ENCODE measurements around the gene KRTAP16-1.
"Not testable (repeated sequence)": the region's sequence is repeated elsewhere in the genome, so short reads cannot be mapped to it uniquely, and the experiment has no call there.

Gene KRTAP16-1

GRCh38 chr17:41278176-41278955, 30.7 kb downstream of the KRTAP16-1 start:
- H3K4me3 ChIP-seq (ENCODE audit: low read length), result no peak overlapping the region
- no peak for DNase-seq (ENCODE audit: low read depth)
- TF ChIP-seq CTCF (conservative IDR thresholded peaks at IDR 0.05; ENCODE audit: low read depth, low read length), result no peak

- not testable (repeated sequence) for H3K4me3 ChIP-seq (ENCODE audit: low read length); DNase-seq (ENCODE audit: low read depth)
Observed at GRCh38 chr17:41275648-41276190, 33.4 kb downstream of the KRTAP16-1 start, which contains the start of gene KRTAP9-7. TSS of gene KRTAP9-7 (plus strand) at chr17:41275698. CDS start at chr17:41275698, 0 bp downstream.

GRCh38 chr17:41271858-41272257, 37.3 kb downstream of the KRTAP16-1 start:
- TF ChIP-seq CTCF (conservative IDR thresholded peaks at IDR 0.05; ENCODE audit: low read depth, low read length), result no peak
- H3K4me3 ChIP-seq (ENCODE audit: low read length), result no peak overlapping the region
- DNase-seq (ENCODE audit: low read depth), result no peak

GRCh38 chr17:41271323-41271722, 37.8 kb downstream of the KRTAP16-1 start:
- not testable (repeated sequence) for H3K4me3 ChIP-seq (ENCODE audit: low read length); DNase-seq (ENCODE audit: low read depth)

- no peak overlapping the region for H3K4me3 ChIP-seq (ENCODE audit: low read length)
- DNase-seq (ENCODE audit: low read depth), result no peak
- TF ChIP-seq CTCF (conservative IDR thresholded peaks at IDR 0.05; ENCODE audit: low read depth, low read length), result no peak
Observed at GRCh38 chr17:41267711-41268110, 41.4 kb downstream of the KRTAP16-1 start.

- DNase-seq (ENCODE audit: low read depth), result no peak
- no peak for TF ChIP-seq CTCF (conservative IDR thresholded peaks at IDR 0.05; ENCODE audit: low read depth, low read length)
- no peak within 1 kb of the TSS for H3K4me3 ChIP-seq (ENCODE audit: low read length)
Observed at GRCh38 chr17:41265078-41265477, 44.0 kb downstream of the KRTAP16-1 start, which contains the start of gene KRTAP9-6. TSS of gene KRTAP9-6 (plus strand) at chr17:41265378. CDS start at chr17:41265378, 0 bp downstream.

- TF ChIP-seq CTCF (conservative IDR thresholded peaks at IDR 0.05; ENCODE audit: low read depth, low read length), result no peak
- no peak overlapping the region for H3K4me3 ChIP-seq (ENCODE audit: low read length)
- no peak for DNase-seq (ENCODE audit: low read depth)
Observed at GRCh38 chr17:41264599-41264998, 44.5 kb downstream of the KRTAP16-1 start.

- no peak for TF ChIP-seq CTCF (conservative IDR thresholded peaks at IDR 0.05; ENCODE audit: low read depth, low read length)
- no peak overlapping the region for H3K4me3 ChIP-seq (ENCODE audit: low read length)
- DNase-seq (ENCODE audit: low read depth), result no peak
Observed at GRCh38 chr17:41263212-41263611, 45.9 kb downstream of the KRTAP16-1 start.

Data from retinal pigment epithelial cell (primary cell).